GM15510 (cell line): ENCODE data around the gene TMEM14A.

Experiments used
- POLR2A ChIP-seq: IDR thresholded peaks from 3 replicates; pipeline ENCODE4 v1.6.1; 2011; ENCODE audit warnings: borderline replicate concordance; ENCODE audit not compliant: insufficient read length; ENCODE audit errors: extremely low read depth

TMEM14A gene, protein sequence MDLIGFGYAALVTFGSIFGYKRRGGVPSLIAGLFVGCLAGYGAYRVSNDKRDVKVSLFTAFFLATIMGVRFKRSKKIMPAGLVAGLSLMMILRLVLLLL

DNA sequence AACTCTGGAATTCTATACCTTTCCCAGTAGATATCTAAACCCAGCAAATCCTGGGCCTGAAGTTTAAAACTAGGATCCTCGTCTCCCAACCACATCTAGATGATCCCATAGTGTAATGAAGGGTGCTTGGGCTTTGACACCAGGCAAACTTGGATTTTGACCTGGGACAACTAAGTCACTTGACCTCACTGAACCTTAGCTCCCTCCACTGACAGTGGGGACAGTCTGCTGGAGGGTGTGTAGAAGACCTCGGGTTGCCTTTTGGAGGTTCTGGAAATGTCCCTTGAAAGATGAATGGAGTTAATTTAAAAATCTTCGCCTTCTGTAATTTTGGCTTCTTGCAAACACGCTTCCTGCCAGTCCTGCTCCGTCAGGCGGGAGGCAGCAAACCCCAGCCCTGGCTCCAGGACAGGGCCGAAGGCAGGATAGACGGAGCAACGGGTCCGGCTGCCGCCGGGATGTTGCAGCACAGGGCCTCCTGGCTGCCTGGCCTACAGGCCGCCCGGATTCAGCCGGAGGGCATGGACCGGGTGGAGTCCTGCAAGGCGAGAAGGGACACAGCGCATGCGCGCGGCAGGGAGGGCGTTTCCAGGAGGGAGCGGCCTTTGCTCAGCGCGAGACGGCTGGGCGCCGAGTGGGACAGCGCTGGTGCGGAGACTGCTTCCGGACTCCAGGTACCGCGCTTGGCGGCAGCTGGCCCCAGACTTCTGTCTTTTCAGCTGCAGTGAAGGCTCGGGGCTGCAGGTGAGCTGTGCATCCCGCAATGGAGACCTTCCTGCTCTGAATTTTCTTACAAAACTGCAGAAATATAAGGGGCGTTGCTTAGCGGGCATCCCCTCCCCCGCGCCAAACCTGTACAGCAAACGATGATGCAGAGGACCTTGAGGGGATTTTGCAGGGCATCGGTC lies at the start of gene TMEM14A:
Gene TMEM14A, plus strand, starts transcription at position 612 of the 908 bp plus-strand sequence. CDS start 5,990 bp downstream, outside the sequence.
- TF ChIP-seq POLR2A: peak; percentile 81

DNA sequence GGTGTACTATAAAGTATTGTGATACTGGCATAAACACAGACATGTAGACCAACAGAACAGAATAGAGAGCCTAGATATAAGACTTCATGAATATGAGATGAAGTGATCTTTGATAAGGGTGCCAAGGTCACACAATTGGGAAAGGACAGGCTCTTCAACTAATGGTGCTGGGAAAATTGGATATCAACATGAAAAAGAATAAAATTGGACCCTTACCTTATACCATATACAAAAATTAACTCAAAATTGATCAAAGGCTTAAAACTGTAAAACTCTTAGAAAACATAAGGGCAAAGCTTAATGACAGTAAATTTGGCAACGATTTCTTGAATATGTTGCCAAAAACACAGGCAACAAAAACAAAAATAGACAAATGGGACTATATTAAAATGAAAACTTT lies 49.3 kb upstream of the TMEM14A start:
- TF ChIP-seq POLR2A: no peak

DNA sequence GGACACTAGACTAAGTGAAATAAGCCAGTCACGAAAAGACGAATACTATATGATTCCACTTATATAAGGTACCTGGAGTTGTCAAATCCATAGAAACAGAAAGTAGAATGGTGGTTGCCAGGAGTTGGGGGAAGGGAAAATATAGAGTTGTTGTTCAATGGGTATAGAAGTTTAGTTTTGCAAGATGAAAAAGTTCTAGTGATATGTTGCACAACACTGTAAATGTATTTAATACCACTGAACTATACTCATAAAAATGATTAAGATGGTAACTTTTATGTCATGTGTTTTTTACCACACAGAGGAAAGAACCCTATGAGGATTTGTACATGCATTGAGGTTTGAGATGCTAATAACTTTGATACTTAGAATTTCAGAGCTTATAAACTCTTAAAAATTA lies 48.1 kb upstream of the TMEM14A start:
- TF ChIP-seq POLR2A: no peak

DNA sequence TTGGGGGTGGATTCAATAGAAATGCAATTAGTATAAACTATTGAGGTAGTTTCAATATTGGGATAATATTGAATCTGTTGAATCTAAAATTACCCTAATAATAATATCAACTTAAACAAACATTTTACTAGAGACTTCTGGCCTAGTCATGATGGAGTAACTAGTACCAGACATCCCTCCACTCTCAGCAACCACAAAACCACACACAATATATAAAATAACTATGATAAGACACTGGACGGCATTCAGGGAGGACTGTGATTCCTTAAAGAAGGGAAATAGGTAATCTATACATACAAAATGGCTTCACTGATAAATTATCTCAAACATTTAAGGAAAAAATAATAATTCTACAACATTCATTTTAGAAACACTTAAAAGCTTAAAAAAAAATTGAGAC lies 38.9 kb upstream of the TMEM14A start:
- TF ChIP-seq POLR2A: no peak

DNA sequence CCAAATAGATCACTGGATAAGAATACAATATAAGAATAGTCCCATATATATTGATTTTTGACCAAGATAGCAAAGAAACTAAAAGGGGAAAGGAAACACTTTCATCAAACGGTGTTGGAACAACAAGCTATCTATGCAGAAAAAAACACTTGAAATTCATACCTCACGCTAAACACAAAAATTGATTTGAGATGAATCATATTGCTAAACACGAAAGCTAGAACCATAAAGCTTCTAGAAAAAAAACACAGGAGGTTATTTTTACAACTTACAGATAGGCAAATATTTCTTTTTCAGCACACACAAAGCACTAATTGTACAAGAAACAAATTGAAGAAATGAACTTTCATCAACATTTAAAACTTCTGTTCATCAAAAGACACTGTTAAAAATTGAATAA lies 36.7 kb upstream of the TMEM14A start:
- TF ChIP-seq POLR2A: no peak

DNA sequence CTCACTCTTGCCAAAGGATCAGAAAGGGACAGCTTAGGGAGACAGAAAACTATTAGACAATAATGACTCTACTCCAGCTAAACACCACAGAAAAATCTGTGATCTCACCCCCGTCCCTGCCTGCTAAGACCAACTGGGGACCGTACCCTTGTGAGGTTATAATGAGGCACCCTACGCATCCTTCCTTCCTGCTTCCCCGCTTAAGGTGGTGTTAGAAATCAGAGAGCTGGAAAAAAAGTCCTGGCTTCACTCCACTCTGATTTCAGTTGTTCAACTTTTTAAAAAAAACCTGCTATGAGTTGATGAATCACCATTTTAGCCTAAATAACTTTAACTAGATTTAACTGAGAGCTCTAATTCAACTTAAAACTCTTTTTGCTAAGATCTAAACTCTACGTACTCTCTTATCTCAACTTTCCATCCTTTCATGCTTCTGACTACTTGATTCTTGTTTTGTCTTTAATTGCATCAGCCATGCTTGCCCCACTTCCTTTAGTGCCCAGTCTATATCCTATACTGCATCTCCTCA lies 35.8 kb upstream of the TMEM14A start:
- no peak for TF ChIP-seq POLR2A

DNA sequence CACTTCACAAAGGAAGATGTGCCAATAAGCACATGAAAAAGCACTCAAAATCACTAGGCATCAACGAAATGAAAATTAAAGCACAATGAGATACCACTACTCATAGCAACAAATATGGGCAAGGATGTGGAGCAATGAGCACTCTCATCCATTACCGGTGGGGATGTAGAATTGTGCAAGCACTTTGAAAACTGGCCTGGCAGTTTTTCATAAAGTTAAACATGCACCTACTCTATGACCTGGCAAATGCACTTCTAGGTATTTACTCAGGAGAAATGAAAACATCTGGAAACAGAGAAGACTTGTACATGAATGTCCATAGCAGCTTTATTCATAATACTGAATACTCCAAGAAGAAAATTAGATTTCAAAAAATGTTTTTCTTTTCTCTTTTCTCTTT lies 34.1 kb upstream of the TMEM14A start:
- no peak for TF ChIP-seq POLR2A

DNA sequence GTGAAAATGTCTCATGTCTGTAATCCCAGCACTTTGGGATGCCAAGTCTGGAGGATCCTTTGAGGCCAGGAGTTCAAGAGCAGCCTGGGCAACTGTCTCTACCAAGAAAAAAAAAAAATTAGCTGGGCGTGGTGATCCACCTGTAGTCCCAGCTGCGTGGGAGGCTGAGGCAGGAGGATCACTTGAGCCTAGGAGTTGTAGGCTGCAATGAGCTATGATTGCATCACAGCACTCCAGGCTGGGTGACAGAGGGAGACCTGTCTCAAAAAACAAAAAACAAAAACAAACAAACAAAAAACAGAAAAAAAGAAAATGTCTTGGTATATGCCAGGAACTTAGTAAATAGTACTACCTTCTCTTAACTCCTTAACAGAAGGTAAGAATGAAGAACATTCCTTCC lies 31.4 kb upstream of the TMEM14A start:
- TF ChIP-seq POLR2A: no peak

DNA sequence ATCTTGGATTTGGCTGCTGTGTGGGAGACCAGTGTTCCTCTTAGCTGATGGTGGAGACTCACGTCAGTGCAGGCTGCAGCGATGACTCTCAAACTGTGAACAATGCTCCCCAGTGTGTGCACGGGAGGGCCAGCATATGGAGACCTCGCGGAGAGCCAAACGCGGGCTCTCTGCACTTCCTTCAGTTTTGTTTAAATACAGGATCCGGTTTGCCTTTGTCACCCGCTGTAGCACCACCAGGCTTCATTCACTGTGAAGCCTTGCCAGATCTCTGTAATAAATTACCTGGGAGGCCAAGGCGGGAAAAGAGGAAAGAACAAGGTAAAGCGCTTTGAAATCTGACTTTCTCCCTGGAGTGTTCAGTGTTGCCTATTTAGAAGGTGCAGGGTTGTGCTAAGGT lies 30.7 kb upstream of the TMEM14A start:
- TF ChIP-seq POLR2A: no peak

DNA sequence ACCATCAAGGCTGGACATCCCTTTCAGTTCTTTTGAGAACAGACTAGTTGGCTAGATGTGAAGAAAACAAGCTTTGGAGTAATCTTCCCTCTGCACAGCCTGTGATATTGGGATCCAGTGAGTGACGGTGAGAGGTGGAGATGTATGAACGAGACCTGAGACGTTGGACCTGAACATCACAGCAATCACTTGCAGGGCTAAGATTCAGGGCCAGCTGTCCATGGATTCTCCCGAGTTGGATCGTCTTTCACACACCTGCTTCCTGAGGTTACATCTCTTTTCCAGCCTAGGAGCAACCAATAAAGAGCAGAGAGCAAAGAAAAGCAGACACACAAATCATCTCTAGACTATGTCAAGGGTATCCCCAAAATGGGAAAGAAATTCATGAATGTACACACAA lies 30.0 kb upstream of the TMEM14A start:
- TF ChIP-seq POLR2A: no peak

DNA sequence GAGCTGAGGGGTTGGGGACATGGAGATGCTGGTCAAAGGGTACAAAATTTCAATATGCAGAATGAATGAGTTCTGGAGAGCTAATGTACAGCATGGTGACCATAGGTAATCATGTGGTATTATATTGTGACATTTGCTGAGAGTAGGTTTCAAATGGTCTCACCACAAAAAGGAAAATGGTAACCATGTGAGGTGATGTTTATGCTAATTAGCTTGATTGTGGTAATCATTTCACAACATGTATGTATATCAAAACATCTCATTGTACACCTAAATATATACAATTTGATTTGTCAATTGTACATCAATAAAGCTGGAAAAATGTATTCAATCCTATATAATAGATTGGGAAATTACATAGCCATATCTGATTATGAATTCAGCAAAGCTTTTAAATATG lies 29.5 kb upstream of the TMEM14A start:
- no peak for TF ChIP-seq POLR2A

DNA sequence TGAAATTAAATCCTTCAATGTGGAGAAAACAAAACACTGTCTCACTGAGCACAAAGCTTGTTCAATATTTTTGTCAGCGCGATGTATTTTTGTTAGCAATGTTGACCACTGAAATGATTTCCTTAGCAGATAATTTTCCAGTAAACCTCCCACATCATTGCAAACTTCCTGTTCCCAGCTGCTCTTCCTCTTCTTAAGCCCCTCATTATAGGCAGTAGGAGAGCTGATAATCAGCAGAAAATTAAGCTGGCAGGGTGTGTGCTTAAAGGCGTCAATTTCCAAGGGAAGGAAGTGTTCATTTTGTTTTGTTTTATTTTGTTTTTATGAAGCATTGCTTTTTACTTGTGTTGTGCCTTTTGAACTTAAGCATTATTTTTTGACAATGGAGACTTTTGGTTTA lies 29.1 kb upstream of the TMEM14A start:
- no peak for TF ChIP-seq POLR2A

DNA sequence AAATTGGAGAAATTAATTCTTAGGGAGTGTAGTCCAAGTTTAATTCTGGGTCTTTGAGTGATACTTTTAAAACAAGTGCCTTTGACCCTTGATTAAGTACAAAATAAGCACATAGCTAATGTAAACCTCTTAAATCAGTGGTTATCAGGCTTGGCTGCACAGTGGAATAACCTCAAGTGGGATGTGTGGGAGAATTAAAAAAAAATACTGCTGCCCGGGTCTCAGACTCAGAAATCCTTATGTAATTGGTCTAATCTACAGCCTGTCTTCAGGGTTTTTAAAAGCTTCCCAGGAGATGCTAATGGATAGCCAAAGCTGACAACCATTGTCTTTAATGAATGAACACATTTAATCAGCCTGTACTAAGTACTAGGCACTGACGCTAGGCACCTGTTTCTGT lies 28.5 kb upstream of the TMEM14A start:
- no peak for TF ChIP-seq POLR2A

DNA sequence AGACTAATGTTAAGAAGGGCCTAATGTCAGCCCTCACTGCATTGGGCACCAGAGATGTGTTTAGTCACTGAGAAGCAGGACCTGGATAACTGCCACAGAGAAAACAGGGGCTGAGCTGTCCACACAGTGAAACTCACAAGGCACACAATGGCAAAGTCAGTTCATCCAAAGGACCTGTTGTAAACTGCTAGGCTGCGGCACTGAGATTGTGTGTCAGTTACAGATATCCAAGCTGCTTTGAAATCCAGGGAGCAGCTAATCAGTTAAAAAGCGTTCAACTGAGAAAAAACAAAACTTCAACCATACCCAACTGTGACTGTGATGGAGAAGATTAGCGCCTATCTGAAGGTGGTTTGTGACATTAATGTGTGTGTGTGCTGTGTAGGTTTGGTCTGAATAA lies 27.8 kb upstream of the TMEM14A start:
- no peak for TF ChIP-seq POLR2A

DNA sequence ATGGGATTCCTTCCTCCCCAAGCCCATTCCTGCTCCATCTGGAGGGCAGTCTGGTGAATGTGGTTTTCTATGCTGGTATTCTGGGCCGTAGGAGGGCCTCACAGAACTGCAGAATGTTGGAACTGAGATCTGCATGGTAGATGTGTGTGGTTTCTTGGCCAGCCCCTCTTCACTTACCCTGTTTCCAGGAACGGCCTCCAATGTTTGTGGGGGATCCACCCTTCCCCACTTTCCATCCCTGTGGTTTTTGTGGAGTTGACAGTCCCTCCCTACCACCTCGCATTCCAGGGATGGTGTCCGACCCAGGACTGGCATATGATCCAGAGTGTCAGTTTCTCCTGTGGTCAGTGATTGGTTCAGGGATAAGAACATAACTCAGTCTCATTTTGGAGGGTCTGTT lies 26.7 kb upstream of the TMEM14A start:
- no peak for TF ChIP-seq POLR2A

DNA sequence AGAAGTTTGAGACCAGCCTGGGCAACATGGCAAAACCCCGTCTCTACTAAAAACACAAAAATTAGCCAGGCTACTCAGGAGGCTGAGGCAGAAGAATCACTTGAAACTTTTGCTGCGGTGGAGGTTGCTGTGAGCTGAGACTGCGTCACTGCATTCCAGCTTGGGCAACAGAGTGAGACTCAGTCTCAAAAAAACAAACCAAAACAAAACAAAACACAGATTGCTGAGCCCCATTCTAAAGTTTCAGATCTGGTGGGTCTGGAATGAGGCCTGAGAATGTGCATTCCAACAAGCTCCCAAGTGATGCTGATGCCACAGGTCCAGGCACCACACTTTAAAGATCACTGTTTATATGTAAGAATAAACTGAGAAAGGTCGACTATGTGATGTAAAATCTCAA lies 24.9 kb upstream of the TMEM14A start:
- no peak for TF ChIP-seq POLR2A
